Skeletal muscle tissue (tissue), 4 donors: ENCODE measurements around the gene SPDYE4. TPM values are rescaled to one million over a fixed set of nuclear protein-coding genes. Genes with fewer than 3 reads are reported as not detected.

Experiments
- H3K27ac ChIP-seq: one replicate; pipeline ENCODE4 v1.7.0; 2013; ENCODE audit warnings: mild to moderate bottlenecking, low read depth, low read length, inconsistent platforms
- H3K27me3 ChIP-seq, 3 donors: one replicate each; pipeline ENCODE4 v1.7.0; 2013; ENCODE audit warnings: low read length in 3 of 3; ENCODE audit not compliant: control insufficient read depth in 3 of 3, insufficient read depth in 3 of 3
- H3K36me3 ChIP-seq, 3 donors: one replicate each; pipeline ENCODE4 v1.7.0; 2013; ENCODE audit warnings: low read length in 3 of 3; ENCODE audit not compliant: control insufficient read depth in 3 of 3, insufficient read depth in 3 of 3
- H3K4me1 ChIP-seq, 3 donors: one replicate each; pipeline ENCODE4 v1.7.0; 2013; ENCODE audit warnings: low read length in 3 of 3, mild to moderate bottlenecking in 3 of 3; ENCODE audit not compliant: control insufficient read depth in 3 of 3, insufficient read depth in 3 of 3
- H3K4me3 ChIP-seq, 3 donors: one replicate each; pipeline ENCODE4 v1.7.0; 2013; ENCODE audit warnings: low read length in 3 of 3
- H3K9ac ChIP-seq, 3 donors: one replicate each; pipeline ENCODE4 v1.7.0; 2013; ENCODE audit warnings: low read length in 3 of 3, mild to moderate bottlenecking in 3 of 3, moderate library complexity in 2 of 3, low read depth in 1 of 3
- H3K9me3 ChIP-seq, 3 donors: one replicate each; pipeline ENCODE4 v1.7.0; 2013; ENCODE audit warnings: low read length in 3 of 3; ENCODE audit not compliant: control insufficient read depth in 3 of 3
- total RNA-seq: library from RNA; depleted of rRNA; stranded (reverse); fragments of >200 nt; gene quantifications from one replicate; pipeline ENCODE4 v1.2.3, GENCODE V29; 2014
- donor health status: Osteomylitis.

The SPDYE4 gene
- total RNA-seq, 1 donor from 2014 or later = not detected

- Histone ChIP-seq H3K27me3 (peaks cover 0 to 15% (median 8%) of the 10 kb centered on the region in 3 donors), H3K9me3 (no peaks in the 10 kb centered on the region), H3K27ac (no peak overlapping the region), H3K4me1 (no peaks in the 10 kb centered on the region), H3K9ac (no peak overlapping the region), H3K36me3 (no peaks in the 10 kb centered on the region), H3K4me3 (no peak overlapping the region)
Observed at GRCh38 chr17:8754890-8755289, 3.5 kb downstream of the SPDYE4 start.

GRCh38 chr17:8753976-8754440 is 4.3 kb downstream of the SPDYE4 start:
- no peaks in the 10 kb centered on the region for H3K9me3 ChIP-seq
- H3K4me1 ChIP-seq = no peaks in the 10 kb centered on the region
- H3K4me3 ChIP-seq = no peak overlapping the region
- no peak overlapping the region for H3K9ac ChIP-seq
- no peaks in the 10 kb centered on the region for H3K36me3 ChIP-seq
- no peak overlapping the region for H3K27ac ChIP-seq
- peaks cover 0 to 15% (median 8%) of the 10 kb centered on the region in 3 donors for H3K27me3 ChIP-seq

- Histone ChIP-seq H3K27me3 (peaks cover 0 to 15% (median 3%) of the 10 kb centered on the region in 3 donors), H3K4me1 (no peaks in the 10 kb centered on the region), H3K9ac (no peak overlapping the region), H3K4me3 (no peak overlapping the region), H3K27ac (no peak overlapping the region), H3K9me3 (no peaks in the 10 kb centered on the region), H3K36me3 (no peaks in the 10 kb centered on the region)
Observed at GRCh38 chr17:8753136-8753975, 5.0 kb downstream of the SPDYE4 start.

GRCh38 chr17:8749616-8750015 is 8.7 kb downstream of the SPDYE4 start:
- Histone ChIP-seq H3K9ac (no peak overlapping the region), H3K4me3 (no peak overlapping the region), H3K9me3 (no peaks in the 10 kb centered on the region), H3K4me1 (peaks cover 6% of the 10 kb centered on the region in 3 donors), H3K27me3 (peaks cover 3 to 6% (median 5%) of the 10 kb centered on the region in 3 donors), H3K27ac (no peak overlapping the region), H3K36me3 (no peaks in the 10 kb centered on the region)

GRCh38 chr17:8747742-8748141 is 10.6 kb downstream of the SPDYE4 start:
- Histone ChIP-seq H3K4me1 (peaks cover 6% of the 10 kb centered on the region in 3 donors), H3K27ac (no peak overlapping the region), H3K9ac (no peak overlapping the region), H3K27me3 (peaks cover 0 to 6% (median 5%) of the 10 kb centered on the region in 3 donors), H3K36me3 (no peaks in the 10 kb centered on the region), H3K4me3 (no peak overlapping the region), H3K9me3 (no peaks in the 10 kb centered on the region)

- Histone ChIP-seq H3K36me3 (no peaks in the 10 kb centered on the region), H3K27ac (no peak overlapping the region)
Observed at GRCh38 chr17:8746501-8747236, 11.7 kb downstream of the SPDYE4 start.

GRCh38 chr17:8745586-8746500 is 12.5 kb downstream of the SPDYE4 start:
- Histone ChIP-seq H3K27me3 (peaks cover 0 to 10% (median 8%) of the 10 kb centered on the region in 3 donors), H3K9ac (peak overlapping the region; percentile 13 to 70 (median 50)), H3K4me1 (peaks cover 6% of the 10 kb centered on the region in 3 donors), H3K27ac (no peak overlapping the region), H3K4me3 (peak overlapping the region; percentile 68 to 71 (median 71)), H3K36me3 (no peaks in the 10 kb centered on the region), H3K9me3 (no peaks in the 10 kb centered on the region)

More at GRCh38 chr17:8746501-8747236, 11.7 kb downstream of the SPDYE4 start:
- Histone ChIP-seq H3K4me1 (peaks cover 6% of the 10 kb centered on the region in 3 donors), H3K9me3 (no peaks in the 10 kb centered on the region), H3K27me3 (peaks cover 0 to 6% (median 5%) of the 10 kb centered on the region in 3 donors), H3K9ac (peak overlapping the region in 2 of 3 donors; percentile 50 to 70), H3K4me3 (peak overlapping the region; percentile 68 to 71 (median 71))

GRCh38 chr17:8744086-8744785 is 14.1 kb downstream of the SPDYE4 start:
- Histone ChIP-seq H3K9me3 (no peaks in the 10 kb centered on the region), H3K9ac (no peak overlapping the region), H3K4me1 (peaks cover 6% of the 10 kb centered on the region in 3 donors), H3K27me3 (peaks cover under 1 to 15% (median 15%) of the 10 kb centered on the region in 3 donors), H3K36me3 (no peaks in the 10 kb centered on the region), H3K27ac (no peak overlapping the region), H3K4me3 (no peak overlapping the region)

- Histone ChIP-seq H3K36me3 (no peaks in the 10 kb centered on the region), H3K9me3 (no peaks in the 10 kb centered on the region), H3K27ac (no peak overlapping the region), H3K4me3 (no peak overlapping the region), H3K4me1 (peaks cover 6% of the 10 kb centered on the region in 3 donors), H3K27me3 (peaks cover 4 to 19% (median 18%) of the 10 kb centered on the region in 3 donors), H3K9ac (no peak overlapping the region)
Observed at GRCh38 chr17:8742819-8743218, 15.5 kb downstream of the SPDYE4 start.
